GM12872 (cell line): ENCODE results near the gene KCP.

Experiments
- TF ChIP-seq, protein P1 (sequence below): IDR thresholded peaks from 3 replicates; pipeline ENCODE4 v1.5.1; 2011; ENCODE audit warnings: low read depth, mild to moderate bottlenecking, low read length, moderate library complexity; ENCODE audit not compliant: insufficient read depth

The KCP gene

DNA sequence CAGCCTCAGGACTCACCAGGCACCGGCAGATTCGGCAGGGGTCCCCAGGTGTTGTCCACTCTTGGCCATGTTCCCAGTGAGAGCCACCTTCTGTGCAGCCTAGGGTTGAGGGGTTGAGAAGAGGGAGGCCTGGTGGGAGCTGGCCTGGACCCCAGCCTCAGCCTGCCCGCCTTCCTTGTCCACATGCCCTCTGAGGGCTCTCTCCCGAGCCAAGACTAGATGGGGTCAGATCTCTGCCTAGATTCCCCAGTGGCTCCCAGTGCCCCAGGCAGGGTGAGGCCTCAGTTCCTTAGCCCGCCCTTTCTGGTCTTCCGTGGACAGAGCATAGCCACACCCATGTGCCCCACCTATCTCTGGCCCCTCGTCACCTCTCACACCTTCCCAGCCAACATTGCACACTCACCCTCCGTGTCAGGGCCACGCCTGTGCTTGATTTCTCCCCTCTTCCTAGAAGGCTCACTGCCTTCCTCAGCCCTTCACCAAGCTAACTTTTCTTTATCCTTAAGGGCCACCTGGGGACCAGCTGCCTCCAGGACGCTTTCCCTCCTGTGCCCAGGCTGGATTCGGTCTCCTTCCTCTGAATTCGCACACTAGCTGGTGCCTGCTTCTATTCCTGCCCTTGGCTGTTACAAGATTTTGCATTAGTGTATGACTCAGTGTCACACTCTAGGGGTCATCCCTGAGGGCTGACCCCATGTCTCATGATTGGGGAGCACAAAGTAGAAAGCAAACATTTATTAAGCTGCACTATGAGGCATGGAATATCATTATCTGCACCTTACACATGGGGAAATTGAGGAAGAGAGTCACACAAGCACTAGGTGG lies 7.5 kb downstream of the KCP start:
- TF ChIP-seq, protein P1, sequence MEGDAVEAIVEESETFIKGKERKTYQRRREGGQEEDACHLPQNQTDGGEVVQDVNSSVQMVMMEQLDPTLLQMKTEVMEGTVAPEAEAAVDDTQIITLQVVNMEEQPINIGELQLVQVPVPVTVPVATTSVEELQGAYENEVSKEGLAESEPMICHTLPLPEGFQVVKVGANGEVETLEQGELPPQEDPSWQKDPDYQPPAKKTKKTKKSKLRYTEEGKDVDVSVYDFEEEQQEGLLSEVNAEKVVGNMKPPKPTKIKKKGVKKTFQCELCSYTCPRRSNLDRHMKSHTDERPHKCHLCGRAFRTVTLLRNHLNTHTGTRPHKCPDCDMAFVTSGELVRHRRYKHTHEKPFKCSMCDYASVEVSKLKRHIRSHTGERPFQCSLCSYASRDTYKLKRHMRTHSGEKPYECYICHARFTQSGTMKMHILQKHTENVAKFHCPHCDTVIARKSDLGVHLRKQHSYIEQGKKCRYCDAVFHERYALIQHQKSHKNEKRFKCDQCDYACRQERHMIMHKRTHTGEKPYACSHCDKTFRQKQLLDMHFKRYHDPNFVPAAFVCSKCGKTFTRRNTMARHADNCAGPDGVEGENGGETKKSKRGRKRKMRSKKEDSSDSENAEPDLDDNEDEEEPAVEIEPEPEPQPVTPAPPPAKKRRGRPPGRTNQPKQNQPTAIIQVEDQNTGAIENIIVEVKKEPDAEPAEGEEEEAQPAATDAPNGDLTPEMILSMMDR, result no peak

DNA sequence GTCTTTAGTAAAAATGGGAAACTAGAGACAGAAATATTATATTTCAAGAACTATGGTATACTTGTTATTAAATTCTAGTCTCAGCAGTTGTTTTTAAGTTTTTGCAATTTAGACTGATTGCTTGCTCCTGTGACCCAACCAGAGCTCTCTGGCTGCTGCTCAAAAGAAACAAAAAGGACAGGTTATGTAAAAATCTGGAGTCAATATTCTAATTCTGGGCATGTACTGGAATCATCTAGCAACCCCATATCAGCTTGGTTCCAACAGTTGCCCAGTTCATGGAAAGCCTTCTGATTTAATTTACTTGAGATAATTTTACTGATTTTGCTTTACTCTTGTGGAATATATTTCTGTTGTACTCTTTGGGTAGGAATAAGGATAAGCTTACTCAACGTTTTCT lies 10.3 kb downstream of the KCP start:
- TF ChIP-seq, protein P1, result no peak

DNA sequence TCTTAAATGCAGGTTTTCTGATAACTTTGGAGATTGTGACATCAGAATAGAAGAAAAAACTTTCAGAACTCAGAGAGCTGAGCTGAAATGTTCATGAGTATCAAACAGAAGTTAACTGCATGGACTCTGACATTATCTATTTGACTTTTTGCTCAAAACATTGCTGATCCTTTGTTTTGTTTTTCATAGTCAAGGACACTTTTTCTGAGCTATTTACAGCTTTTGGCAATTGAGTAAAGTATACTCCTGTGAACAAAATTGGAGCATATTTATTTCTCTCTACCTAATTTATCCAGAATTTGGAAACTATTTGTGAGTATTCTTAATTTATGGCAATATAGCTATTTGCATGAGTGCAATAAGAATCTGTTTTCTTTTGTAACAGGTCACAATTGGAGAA lies 11.1 kb downstream of the KCP start:
- TF ChIP-seq, protein P1, result no peak

DNA sequence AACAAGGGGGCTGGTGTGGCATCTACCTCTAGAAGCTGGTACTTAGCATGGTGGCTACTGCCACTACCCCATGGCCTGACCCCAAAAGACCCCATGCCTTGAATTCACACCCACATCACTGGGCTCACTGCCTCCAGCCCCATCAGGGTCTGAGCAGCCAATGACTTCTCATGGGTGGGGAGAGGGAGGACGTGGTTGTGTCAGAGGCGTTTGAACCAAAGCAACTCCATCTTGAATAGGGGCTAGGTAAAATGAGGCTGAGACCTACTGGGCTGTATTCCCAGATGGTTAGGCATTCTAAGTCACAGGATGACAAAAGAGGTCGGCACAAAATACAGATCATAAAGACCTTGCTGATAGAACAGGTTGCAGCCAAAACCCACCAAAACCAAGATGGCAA lies 15.2 kb downstream of the KCP start:
- TF ChIP-seq, protein P1, result no peak

DNA sequence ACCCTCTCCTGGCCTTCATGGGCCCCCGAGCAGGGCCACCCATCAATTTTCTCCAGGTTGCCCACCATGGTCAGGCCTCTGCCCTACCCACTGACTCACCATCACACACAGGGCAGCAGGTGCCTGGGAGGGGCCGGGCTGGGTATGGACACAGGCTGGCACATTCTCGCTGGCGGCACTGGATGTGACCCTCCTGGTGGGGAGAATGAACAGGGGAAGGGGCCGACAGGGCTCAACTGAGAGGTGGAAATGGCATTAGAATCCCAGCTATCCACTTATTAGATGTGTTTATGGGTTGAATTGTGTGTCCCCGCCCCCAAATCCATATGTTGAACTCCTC lies 16.4 kb downstream of the KCP start:
- TF ChIP-seq, protein P1, result no peak

DNA sequence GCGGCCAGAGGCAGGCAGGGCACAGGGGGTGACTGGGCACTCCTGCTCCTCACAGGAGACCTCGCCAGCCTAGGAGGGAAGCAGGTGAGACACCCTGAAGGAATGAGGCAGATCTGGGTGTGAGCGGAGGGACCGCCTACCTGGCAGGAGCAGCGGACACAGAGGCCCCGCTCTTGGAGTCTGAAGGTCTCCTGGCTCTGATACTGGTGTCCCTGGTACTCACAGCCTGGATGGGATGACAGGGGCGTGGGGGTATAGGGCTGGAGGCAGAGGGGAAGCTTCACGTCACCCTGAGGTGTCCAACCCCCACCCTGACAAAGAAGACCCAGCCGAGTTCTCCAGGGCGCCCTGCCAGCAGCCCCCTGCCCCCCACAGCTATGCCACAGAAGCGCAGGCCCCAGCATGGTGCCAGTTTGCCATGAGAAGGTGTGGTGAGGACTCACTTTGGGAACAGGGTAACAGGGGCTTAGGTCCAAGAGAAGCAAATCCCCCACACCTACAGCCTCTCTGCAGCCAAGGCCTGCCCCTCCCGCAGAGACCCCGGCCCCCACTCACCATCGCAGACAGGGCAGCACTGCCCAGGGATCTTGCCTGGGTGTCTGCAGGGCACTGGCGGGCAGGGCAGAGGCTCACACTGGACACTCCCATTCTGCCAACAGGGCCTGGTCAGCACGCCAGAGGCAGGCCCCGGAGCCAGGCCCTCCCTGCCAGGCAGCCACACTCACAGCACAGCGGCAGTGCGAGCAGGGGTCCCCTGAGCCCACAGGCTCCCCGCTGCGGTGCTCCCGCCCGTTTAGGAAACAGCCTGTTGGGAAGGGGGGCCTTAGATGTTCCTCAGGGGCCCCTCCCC lies 17.0 kb downstream of the KCP start:
- TF ChIP-seq, protein P1, result no peak

DNA sequence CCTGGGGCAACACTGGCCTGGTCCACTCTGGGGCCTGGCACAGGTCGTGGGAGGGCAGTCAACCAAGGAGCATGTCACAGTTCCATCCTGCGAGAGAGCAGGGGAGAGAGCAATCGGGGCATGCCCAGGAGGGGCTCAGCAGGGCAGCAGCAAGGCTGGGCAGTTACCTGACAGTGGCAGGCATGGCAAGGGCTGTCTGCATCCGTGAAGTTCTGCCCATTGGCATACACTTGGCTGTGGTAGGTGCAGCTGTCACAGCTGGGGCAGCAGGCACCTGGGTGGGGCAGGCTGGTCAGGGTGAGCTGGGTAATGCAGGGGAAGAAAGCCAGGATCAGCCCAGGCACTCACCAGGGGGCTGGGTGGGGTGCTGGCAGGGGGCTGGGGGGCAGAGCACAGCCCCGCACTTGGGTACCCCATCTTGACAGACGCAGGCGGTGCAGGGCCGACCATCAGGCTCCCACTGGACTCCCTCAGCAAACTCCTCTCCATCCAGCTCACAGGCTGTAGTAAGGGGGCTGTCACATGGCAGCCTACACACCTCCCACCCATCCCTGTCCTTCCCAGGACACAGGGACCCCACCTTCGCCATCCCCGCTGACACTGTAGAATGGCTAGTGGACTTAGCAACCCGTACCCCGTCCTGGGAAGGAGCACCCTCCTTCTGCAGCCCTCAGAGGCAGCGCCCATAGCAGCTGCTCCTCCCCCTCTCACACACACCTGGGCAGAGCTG lies 17.8 kb downstream of the KCP start:
- TF ChIP-seq, protein P1, result no peak
